HepG2 (cell line): ENCODE data around the gene MED12L. TPM values are rescaled to one million over a fixed set of nuclear protein-coding genes. Genes with fewer than 3 reads are reported as not detected.

Experiments used
- ATAC-seq: fragments of 200-7000 bp; cut with Tn5 transposase; 3 replicates; pipeline ENCODE4 v1.9.1; 2020; ENCODE audit warnings: mild to moderate bottlenecking, moderate library complexity
- BruUV-seq: library from RNA; stranded (reverse); fragments of 400-500 nt; replicated peaks from 2 replicates; lab custom pipeline; 2021; lab: Mats Ljungman, UMichigan
- CTCF ChIA-PET: fragments of 300-600 bp; formaldehyde crosslinking; extraction: SDS; loops from one replicate; lab custom pipeline; 2021; ENCODE audit warnings: low total read pairs, inconsistent platforms, low intra/inter-chr PET ratio; lab: Yijun Ruan, JAX
- POLR2A ChIA-PET: fragments of 350-600 bp; sonication (Branson Sonifier 250); formaldehyde crosslinking; loops from one replicate; lab custom pipeline; 2020; ENCODE audit warnings: antibody characterized with exemption, inconsistent platforms; lab: Yijun Ruan, JAX
- DNase-seq: peaks from one replicate; pipeline ENCODE4 v3.0.0-alpha.2; 2015; ENCODE audit warnings: low spot score
- FAIRE-seq: peaks from 3 replicates; lab custom pipeline; 2011; peaks lifted over from hg19 to GRCh38; lab: Jason Lieb, UNC
- H2AFZ ChIP-seq: one replicate; pipeline ENCODE4 v1.6.1; 2011; ENCODE audit warnings: low read length, inconsistent platforms
- H3K27ac ChIP-seq: fragments of 300-600 bp; 3 replicates; pipeline ENCODE4 v1.8.0; 2011; ENCODE audit warnings: mixed run types, mild to moderate bottlenecking, mixed read lengths, low read length, inconsistent platforms; ENCODE audit not compliant: insufficient read depth; ENCODE audit errors: extremely low read length
- H3K27me3 ChIP-seq, 2 experiments: fragments of 200-600 bp in 1 of 2; 2 replicates in 1 of 2; 3 replicates in 1 of 2; pipeline versions ENCODE4 v1.6.0 to v1.8.0; 2011; ENCODE audit warnings: low read length in 2 of 2, mild to moderate bottlenecking in 2 of 2, moderate library complexity in 2 of 2, inconsistent platforms in 1 of 2; ENCODE audit not compliant: insufficient read depth in 2 of 2, control insufficient read depth in 1 of 2
- H3K36me3 ChIP-seq, 2 experiments: fragments of 200-600 bp in 1 of 2; replicated peaks in 1 of 2; 2 replicates in 1 of 2; 3 replicates in 1 of 2; pipeline versions ENCODE4 v1.5.1 to v1.8.0; 2011; ENCODE audit warnings: low read length in 2 of 2, inconsistent platforms in 1 of 2; ENCODE audit not compliant: insufficient read depth in 2 of 2, control insufficient read depth in 1 of 2
- H3K4me1 ChIP-seq: 2 replicates; pipeline ENCODE4 v1.5.1; 2012; ENCODE audit warnings: low read length, inconsistent platforms; ENCODE audit not compliant: insufficient read depth
- H3K4me2 ChIP-seq: 2 replicates; pipeline ENCODE4 v1.6.0; 2011; ENCODE audit warnings: low read depth, low read length, inconsistent platforms
- H3K4me3 ChIP-seq, 3 experiments: fragments of 200-600 bp in 1 of 3; sonication (generic), shearing (Covaris generic) in 1 of 3; replicated peaks in 1 of 3; 2 replicates each; pipeline ENCODE4 v1.5.1; 2011 to 2016; ENCODE audit warnings: low read length in 3 of 3, inconsistent platforms in 2 of 3, low read depth in 2 of 3, mild to moderate bottlenecking in 2 of 3, control low read depth in 1 of 3, mixed read lengths in 1 of 3; ENCODE audit not compliant: insufficient read depth in 1 of 3
- H3K79me2 ChIP-seq: one replicate; pipeline ENCODE4 v1.6.1; 2011; ENCODE audit warnings: low read length, inconsistent platforms; ENCODE audit not compliant: insufficient read depth
- H3K9ac ChIP-seq: 2 replicates; pipeline ENCODE4 v1.6.0; 2011; ENCODE audit warnings: mild to moderate bottlenecking, low read depth, low read length, inconsistent platforms; ENCODE audit not compliant: insufficient read depth
- H3K9me3 ChIP-seq: 2 replicates; pipeline ENCODE4 v1.5.1; 2012; ENCODE audit warnings: mild to moderate bottlenecking, low read length
- H4K20me1 ChIP-seq: 2 replicates; pipeline ENCODE4 v1.6.0; 2011; ENCODE audit warnings: inconsistent platforms, mild to moderate bottlenecking, low read length, moderate library complexity; ENCODE audit not compliant: insufficient read depth
- DZIP1 ChIP-seq: sonication (generic); formaldehyde crosslinking; IDR thresholded peaks from 2 replicates; pipeline ENCODE4 v1.5.0; 2020; ENCODE audit warnings: mild to moderate bottlenecking, missing genetic modification reagents
- ELF3 ChIP-seq: IDR thresholded peaks from 2 replicates; pipeline ENCODE4 v1.6.1; 2016; ENCODE audit warnings: missing genetic modification reagents, missing compliant biosample characterization
- KDM5B ChIP-seq: sonication (generic); formaldehyde crosslinking; IDR thresholded peaks from 2 replicates; pipeline ENCODE4 v1.4.0; 2020; ENCODE audit warnings: missing genetic modification reagents, mild to moderate bottlenecking, borderline replicate concordance
- MIER3 ChIP-seq: IDR thresholded peaks from 2 replicates; pipeline ENCODE4 v1.6.1; 2016; ENCODE audit warnings: missing compliant biosample characterization, borderline replicate concordance
- MYPOP ChIP-seq: sonication (generic); formaldehyde crosslinking; IDR thresholded peaks from 2 replicates; pipeline ENCODE4 v1.8.1; 2023; ENCODE audit warnings: mild to moderate bottlenecking, moderate library complexity, missing genetic modification reagents
- PBX2 ChIP-seq: IDR thresholded peaks from 2 replicates; pipeline ENCODE4 v1.6.1; 2016; ENCODE audit warnings: control low read depth
- TGIF2 ChIP-seq: IDR thresholded peaks from 2 replicates; pipeline ENCODE4 v1.6.1; 2016; ENCODE audit warnings: control low read depth, missing compliant biosample characterization
- U2AF2 ChIP-seq: fragments of 200-400 bp; formaldehyde crosslinking; IDR thresholded peaks from 2 replicates; pipeline ENCODE4 v1.6.1; 2017; ENCODE audit warnings: low read depth, mild to moderate bottlenecking, low read length
- ZNF513 ChIP-seq: sonication (generic); formaldehyde crosslinking; conservative IDR thresholded peaks from 2 replicates; pipeline ENCODE4 v1.5.0; 2020; ENCODE audit warnings: missing genetic modification reagents
- ZNF883 ChIP-seq: sonication (generic); formaldehyde crosslinking; IDR thresholded peaks from 2 replicates; pipeline ENCODE4 v1.5.1; 2020; ENCODE audit warnings: mild to moderate bottlenecking, missing genetic modification reagents; ENCODE audit errors: not compliant biosample characterization
- WGBS: methylation state at CpG from one replicate; pipeline ENCODE4 v1.1.6; 2017; ENCODE audit warnings: low lambda C conversion rate; 5-methylcytosine and 5-hydroxymethylcytosine counted together
- in situ Hi-C: cut with HindIII; loops from 2 replicates; pipeline ENCODE4 v1.10.0; 2017; ENCODE audit warnings: low pct_unique_long_range_greater_than_20kb; ENCODE audit not compliant: extremely low pct_ligation_motif_present
- intact Hi-C: fragments of 100-400 bp; cut with micrococcal nuclease; formaldehyde crosslinking; loops from one replicate; pipeline ENCODE4 v1.10.0; 2022; ENCODE audit not compliant: unreplicated experiment
- polyA plus RNA-seq, 8 experiments: library from polyadenylated mRNA; depleted of rRNA in 3 of 8; stranded (reverse) in 7 of 8; unstranded in 1 of 8; fragments of >200 nt; fragmentation: Illumina TruSeq in 4 of 8; extraction: Trizol in 4 of 8; gene quantifications; 2 replicates each; pipeline versions ENCODE4 v1.2.1 to v1.2.3, GENCODE V29; 2011 to 2016; ENCODE audit warnings: low read depth in 4 of 8, missing spikeins in 1 of 8, mixed read lengths in 1 of 8; ENCODE audit not compliant: insufficient read depth in 1 of 8
- total RNA-seq, 5 experiments: library from RNA; depleted of rRNA; stranded (reverse); fragments of >200 nt; fragmentation: Illumina TruSeq; extraction: Trizol; gene quantifications; 2 replicates each; pipeline ENCODE4 v1.2.3, GENCODE V29; 2016; ENCODE audit warnings: low read depth in 1 of 5

MED12L gene
- total and polyA plus RNA-seq, 2 of the 13 experiments (the other 11 are each of a cell fraction or from before 2014, with no cell fraction given) = 0.07 to 0.64 TPM

- WGBS = 61% methylated on average over 3 of the region's 3 CpGs
- ChIA-PET POLR2A (no interaction called here), CTCF (no interaction called here)
- Histone ChIP-seq H3K27ac (no peak overlapping the region), H2AFZ (no peak overlapping the region), H3K9ac (no peak overlapping the region), H4K20me1 (no peaks in the 10 kb centered on the region), H3K4me1 (peaks cover 11% of the 10 kb centered on the region; the same call in 1 of the 2 replicates), H3K4me2 (no peak overlapping the region), H3K27me3 (no peaks in the 10 kb centered on the region; a peak in 2 of 5 replicates), H3K36me3 (no peaks in the 10 kb centered on the region), H3K4me3 (no peak overlapping the region), H3K9me3 (no peaks in the 10 kb centered on the region), H3K79me2 (no peaks in the 10 kb centered on the region)
- TF ChIP-seq ELF3 (CRISPR knock-in tag) = no peak
- no peak for TF ChIP-seq MIER3 (CRISPR knock-in tag)
- no peak for TF ChIP-seq MYPOP (CRISPR knock-in tag)
- TF ChIP-seq KDM5B (CRISPR knock-in tag) = no peak
- TF ChIP-seq ZNF883 (CRISPR knock-in tag) = no peak
- TF ChIP-seq PBX2 (CRISPR knock-in tag) = no peak
- no peak for TF ChIP-seq ZNF513 (CRISPR knock-in tag)
- no peak for TF ChIP-seq U2AF2
- TF ChIP-seq TGIF2 (CRISPR knock-in tag) = no peak
- TF ChIP-seq DZIP1 (CRISPR knock-in tag) = no peak
- no TSS peak for BruUV-seq
- in situ Hi-C loops = no loop called here
- intact Hi-C loops = no loop called here
- DNase-seq (no peak), ATAC-seq (no peak), FAIRE-seq (no peak)
Measured at GRCh38 chr3:151112731-151113130, 27.3 kb downstream of the MED12L start.
